Ectodermal cell (in vitro differentiated cells): ENCODE measurements around the gene CNIH3.

ENCODE experiments used
- H3K27ac ChIP-seq: 2 replicates; pipeline ENCODE4 v1.7.0; 2013; ENCODE audit warnings: mild to moderate bottlenecking, low read depth, low read length; ENCODE audit not compliant: insufficient read depth, poor library complexity, severe bottlenecking
- H3K27me3 ChIP-seq: 2 replicates; pipeline ENCODE4 v1.7.0; 2013; ENCODE audit warnings: mild to moderate bottlenecking, low read length; ENCODE audit not compliant: insufficient read depth, control insufficient read depth, poor library complexity, severe bottlenecking
- H3K36me3 ChIP-seq: one replicate; pipeline ENCODE4 v1.7.0; 2013; ENCODE audit warnings: low read length; ENCODE audit not compliant: control insufficient read depth, insufficient read depth
- H3K4me1 ChIP-seq: one replicate; pipeline ENCODE4 v1.7.0; 2013; ENCODE audit warnings: low read length; ENCODE audit not compliant: control insufficient read depth, insufficient read depth
- H3K4me3 ChIP-seq: 2 replicates; pipeline ENCODE4 v1.7.0; 2013; ENCODE audit warnings: low read depth, low read length, control low read depth; ENCODE audit not compliant: insufficient read depth
- H3K9me3 ChIP-seq: 2 replicates; pipeline ENCODE4 v1.7.0; 2013; ENCODE audit warnings: mild to moderate bottlenecking, low read length, moderate library complexity; ENCODE audit not compliant: control insufficient read depth
- WGBS, 2 experiments: methylation state at CpG; one replicate each; pipeline ENCODE4 v1.1.7; 2013; ENCODE audit warnings: missing lambda C conversion rate in 2 of 2; 5-methylcytosine and 5-hydroxymethylcytosine counted together

The CNIH3 gene

DNA sequence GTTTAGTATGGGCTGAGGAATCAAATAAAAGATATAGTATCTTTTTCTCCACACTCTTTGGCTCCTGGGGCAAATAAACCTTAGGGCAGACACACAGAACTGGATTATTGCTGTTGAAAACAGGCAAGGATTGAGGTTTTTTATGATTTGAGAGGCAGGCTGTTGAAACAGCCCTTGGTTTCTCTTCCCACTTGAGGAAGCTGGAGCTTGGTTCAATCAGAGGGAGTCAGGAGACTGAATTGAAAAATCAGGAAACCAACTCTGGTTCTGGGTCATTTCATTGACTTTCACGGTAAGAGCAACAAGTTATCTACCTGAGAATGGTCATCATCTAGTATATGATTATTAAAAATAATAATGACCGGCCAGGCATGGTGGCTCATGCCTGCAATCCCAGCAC is 108.4 kb downstream of the CNIH3 start:
- Histone ChIP-seq H3K4me3 (no peak overlapping the region), H3K36me3 (no peaks in the 10 kb centered on the region), H3K9me3 (no peaks in the 10 kb centered on the region), H3K4me1 (peaks cover 3% of the 10 kb centered on the region), H3K27ac (no peak overlapping the region), H3K27me3 (no peaks in the 10 kb centered on the region)
- WGBS, 2 experiments, result 86 to 88% methylated on average over 2 of the region's 2 CpGs

DNA sequence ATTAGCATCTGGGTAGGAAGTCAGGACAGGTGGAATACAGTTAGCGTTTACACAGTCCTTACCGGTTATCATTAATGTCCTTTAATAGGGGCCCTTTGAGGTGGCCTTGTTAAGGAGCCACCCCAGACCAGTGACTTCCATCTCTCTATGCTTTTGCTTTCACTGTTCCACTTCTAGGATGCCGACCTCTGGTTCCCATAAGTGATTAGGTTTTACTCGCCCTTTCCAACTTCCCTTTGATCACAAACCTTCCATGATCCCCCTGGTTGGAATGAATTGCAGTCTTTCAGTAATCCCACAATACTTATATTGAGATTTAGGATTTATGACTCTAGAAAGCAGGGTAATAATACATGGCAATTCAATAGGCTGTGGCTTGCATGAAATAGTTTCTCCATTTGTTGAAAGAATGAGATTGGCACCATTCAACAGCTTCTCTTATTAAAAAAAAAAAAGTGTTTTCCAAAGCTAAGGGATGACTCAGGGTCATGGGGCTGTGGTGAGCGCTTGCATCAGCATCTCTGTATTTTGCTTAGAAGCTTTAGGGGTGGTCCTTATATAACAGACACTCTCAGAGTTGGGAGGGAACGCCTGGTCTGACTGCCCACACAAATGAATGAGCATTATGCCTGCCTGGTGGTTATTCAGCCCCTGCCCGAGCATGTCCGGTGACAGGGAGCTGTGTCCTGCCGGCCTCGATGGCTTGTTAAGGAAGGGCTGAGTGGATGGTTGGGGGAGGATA is 110.5 kb downstream of the CNIH3 start:
- Histone ChIP-seq H3K9me3 (no peaks in the 10 kb centered on the region), H3K4me3 (no peak overlapping the region), H3K36me3 (no peaks in the 10 kb centered on the region), H3K27ac (no peak overlapping the region), H3K4me1 (peaks cover 3% of the 10 kb centered on the region), H3K27me3 (no peaks in the 10 kb centered on the region)
- 94% methylated on average over 9 to 10 of the region's 10 CpGs for WGBS, 2 experiments

DNA sequence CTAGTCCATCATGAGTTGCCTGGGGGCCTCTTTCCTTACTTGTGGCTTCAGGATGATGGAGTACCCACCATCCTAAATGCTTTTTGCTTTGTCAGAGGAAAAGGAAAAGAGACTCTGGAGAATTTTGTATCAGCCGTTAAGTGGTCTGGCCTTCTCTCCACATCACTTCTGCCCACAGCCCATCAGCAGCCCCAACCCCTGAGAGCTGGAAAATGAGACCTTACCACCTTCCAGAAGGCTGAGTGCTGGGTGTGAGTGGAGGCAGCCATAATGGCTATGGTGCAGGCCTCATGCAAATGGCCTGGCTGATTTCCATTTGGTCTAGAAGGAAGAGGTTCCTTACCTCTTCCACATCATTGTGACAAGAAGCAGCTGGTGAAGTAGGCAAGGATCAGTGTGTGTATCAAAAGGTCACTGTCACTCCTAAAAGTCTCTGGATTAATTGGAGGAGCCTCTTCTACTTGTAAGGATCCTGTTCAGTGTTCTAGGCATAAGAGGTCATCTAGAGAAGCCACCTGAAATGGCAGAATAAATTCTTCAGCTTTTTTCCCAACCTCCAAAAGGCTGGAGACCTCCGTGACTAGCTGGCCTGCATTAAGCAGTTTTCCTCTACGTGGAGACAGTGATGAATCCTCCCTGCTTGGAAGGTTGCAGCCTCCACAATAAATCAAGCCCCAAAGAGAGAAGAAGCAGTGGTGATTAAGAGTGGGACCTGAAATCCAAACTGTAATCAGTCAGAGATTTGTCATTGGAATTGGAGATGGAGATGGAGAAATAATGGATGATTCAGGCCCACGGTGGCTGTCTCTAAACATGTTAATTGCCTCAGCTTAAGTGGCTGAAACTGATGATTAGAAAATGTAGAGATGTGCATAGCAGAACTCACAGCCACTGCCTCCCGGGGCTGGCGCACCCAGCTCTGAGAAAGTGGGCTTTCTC is 111.5 kb downstream of the CNIH3 start:
- Histone ChIP-seq H3K36me3 (no peaks in the 10 kb centered on the region), H3K27me3 (no peaks in the 10 kb centered on the region), H3K9me3 (no peaks in the 10 kb centered on the region), H3K27ac (no peak overlapping the region), H3K4me3 (no peak overlapping the region), H3K4me1 (peaks cover 7% of the 10 kb centered on the region)
- 90 to 92% methylated on average over 5 to 6 of the region's 6 CpGs for WGBS, 2 experiments

DNA sequence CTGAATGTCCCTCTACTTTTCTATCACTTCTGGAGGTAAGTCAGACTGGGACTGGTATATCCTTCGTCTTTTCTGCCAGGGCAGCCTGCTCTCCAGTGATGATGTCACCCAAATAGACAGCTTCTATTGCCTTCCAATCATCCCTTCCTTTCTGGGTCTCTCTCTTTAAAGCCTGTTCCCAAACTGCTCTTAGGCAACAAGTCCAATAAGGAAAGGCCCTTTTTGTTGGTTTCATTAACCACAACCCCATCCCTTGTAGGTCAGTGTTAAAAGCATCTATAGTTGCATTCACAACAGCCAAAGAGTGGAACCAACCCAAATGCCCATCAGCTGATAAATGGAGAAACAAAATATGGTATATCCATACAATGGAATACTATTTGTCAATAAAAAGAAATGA is 114.4 kb downstream of the CNIH3 start:
- Histone ChIP-seq H3K4me3 (no peak overlapping the region), H3K9me3 (no peaks in the 10 kb centered on the region), H3K27ac (no peak overlapping the region), H3K27me3 (no peaks in the 10 kb centered on the region), H3K4me1 (peaks cover 14% of the 10 kb centered on the region), H3K36me3 (no peaks in the 10 kb centered on the region)
- WGBS, 2 experiments, result 88 to 92% methylated on average over 1 of the region's 1 CpG

DNA sequence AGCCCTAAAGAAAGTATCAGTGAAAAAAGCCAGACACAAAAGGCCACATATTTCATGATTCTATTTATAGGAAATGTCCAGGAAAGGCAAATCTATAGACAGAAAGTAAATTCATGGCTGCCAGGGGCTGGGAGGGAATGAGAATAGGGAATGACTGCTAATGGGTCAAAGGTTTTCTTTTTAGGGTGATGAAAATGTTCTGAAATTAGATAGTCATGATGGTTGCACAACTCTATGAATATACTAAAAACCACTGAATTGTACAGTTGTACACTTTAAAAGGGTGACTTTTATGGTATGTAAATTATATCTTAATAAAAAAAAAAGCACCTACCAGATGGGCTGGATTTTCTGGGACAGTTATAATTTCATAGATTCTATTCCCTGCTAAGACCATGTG is 114.8 kb downstream of the CNIH3 start:
- no peaks in the 10 kb centered on the region for H3K27me3 ChIP-seq
- H3K4me3 ChIP-seq, result no peak overlapping the region
- H3K27ac ChIP-seq, result no peak overlapping the region
- H3K36me3 ChIP-seq, result no peaks in the 10 kb centered on the region
- peaks cover 14% of the 10 kb centered on the region for H3K4me1 ChIP-seq
- H3K9me3 ChIP-seq, result no peaks in the 10 kb centered on the region

DNA sequence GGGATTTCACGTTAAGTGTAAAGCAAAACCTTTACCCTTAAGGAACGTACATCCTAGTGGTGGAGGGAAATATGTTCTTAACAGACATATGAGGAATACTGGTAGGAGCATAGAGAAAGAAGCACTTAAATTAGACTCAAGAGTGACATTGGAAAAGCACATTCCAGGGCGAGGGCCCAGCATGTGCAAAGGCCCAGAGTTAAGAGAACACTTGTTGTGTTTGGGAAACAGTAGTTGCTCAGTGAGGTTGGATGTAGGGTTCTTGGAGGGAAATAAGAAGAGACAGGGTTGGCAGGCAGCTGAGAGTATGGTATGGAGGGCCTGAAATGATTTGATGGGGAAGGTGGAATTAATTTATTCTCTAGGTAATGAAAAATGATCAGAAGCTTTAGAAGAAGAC is 115.5 kb downstream of the CNIH3 start:
- Histone ChIP-seq H3K4me3 (no peak overlapping the region), H3K27ac (no peak overlapping the region), H3K4me1 (peaks cover 17% of the 10 kb centered on the region), H3K27me3 (no peaks in the 10 kb centered on the region), H3K36me3 (no peaks in the 10 kb centered on the region), H3K9me3 (no peaks in the 10 kb centered on the region)
- WGBS, 2 experiments, result 84 to 86% methylated on average over 3 of the region's 3 CpGs

DNA sequence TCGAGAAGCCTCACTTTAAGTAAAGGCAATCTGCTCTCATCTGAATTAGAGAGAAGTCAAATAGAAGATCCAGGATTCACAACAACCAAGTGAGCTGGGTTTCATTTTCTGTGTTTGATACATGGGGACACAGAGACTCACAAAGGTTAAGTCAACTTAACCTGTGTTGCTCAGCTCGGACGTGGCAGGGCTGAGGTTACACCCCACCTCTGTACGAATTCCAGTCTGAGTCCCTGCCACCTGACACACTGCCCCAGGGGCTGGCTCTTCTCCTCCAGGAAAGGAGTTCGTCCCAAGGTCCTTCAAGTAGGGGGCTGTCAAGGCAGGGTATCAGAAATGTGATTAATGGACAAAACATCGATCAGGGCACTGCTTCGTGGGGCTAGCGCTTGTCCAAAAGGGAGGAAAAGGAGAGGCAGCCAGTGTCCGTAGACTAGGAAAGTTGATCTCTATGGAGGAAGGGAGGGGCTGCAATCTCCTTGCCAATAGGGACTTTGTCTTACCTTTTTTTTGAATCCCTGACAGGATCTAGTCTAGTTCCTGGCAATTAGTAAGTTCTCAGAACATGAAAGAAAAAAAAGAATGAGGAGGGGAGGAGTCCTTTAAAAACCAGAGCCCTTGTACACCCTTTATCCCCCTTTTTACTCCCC is 116.4 kb downstream of the CNIH3 start:
- H3K4me1 ChIP-seq, result peaks cover 20% of the 10 kb centered on the region
- H3K27me3 ChIP-seq, result no peaks in the 10 kb centered on the region
- no peaks in the 10 kb centered on the region for H3K36me3 ChIP-seq
- H3K27ac ChIP-seq, result no peak overlapping the region
- WGBS, 2 experiments, result 79 to 81% methylated on average over 9 of the region's 9 CpGs
- H3K4me3 ChIP-seq, result no peak overlapping the region
- no peaks in the 10 kb centered on the region for H3K9me3 ChIP-seq

DNA sequence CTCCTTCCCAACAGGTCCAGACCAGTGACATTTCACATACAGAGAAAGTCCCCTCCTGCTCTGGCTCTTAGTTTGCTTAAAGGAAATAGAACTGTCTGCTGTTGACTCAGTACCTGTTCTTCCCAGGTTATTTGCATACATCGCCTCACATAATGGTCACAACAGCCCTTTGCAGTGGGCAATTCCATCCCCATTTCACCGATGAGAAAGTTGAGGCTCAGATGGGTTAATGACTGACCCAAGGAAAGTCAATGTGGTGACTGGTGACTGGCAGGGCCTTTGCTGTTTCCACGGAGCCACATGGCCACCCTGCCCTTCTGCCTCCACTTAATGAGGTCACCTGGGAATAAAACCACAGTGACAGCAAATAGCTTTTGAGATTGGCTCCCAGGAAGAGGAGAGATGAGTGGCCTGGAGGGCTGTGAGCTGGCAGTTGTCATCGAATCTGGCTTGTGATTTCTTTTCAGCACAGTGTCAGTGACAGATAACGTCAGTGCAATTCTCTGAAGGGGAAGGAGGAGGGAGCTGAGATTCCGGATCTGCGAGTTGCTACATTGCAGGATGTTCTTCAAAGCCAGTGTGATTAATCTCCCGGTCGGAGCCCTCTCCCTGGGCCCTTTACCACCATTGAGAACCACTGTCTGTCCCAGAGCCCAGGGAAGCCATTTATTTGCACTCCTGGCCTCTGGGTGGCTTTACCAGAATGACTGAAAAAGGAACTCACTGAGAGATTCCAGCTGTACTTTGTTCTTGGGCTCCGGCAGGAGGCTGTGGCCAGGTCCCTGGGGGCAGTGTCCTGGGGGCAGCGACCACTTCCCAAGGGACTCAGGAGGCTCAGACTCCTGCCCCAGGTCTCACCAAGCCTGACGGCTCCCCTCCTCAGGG is 117.2 kb downstream of the CNIH3 start:
- 47 to 50% methylated on average over 12 of the region's 12 CpGs for WGBS, 2 experiments
- no peaks in the 10 kb centered on the region for H3K36me3 ChIP-seq

DNA sequence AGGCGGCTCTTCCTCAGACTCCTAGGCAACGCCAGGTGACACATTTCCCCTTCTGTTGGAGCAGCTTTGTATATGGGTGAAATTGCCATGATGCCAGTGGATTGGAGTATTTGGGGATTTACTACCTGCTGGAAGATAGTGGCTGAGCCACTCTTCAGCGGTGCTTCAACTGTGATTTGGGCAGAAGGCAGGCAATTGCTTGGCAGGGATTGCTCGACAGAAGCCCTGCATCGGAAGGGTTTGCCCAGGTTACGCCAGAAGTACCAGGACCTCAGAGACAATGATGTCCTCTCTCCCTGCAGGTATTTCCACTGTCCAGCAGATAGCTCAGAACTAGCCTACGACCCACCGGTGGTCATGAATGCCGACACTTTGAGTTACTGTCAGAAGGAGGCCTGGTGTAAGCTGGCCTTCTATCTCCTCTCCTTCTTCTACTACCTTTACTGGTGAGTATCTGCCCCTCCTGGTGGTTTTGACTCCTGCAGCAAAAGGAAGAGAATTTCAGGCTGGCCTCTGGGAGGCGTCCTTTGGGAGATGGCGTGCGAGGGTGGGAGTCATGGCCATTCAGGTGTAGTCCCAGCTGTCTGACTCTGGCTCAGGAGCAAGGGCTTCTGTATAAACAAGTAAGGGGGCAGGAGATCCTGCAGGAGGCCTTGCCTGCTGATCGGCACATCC is 118.3 kb downstream of the CNIH3 start:
- no peaks in the 10 kb centered on the region for H3K9me3 ChIP-seq
- WGBS, 2 experiments, result 92 to 93% methylated on average over 13 of the region's 13 CpGs
- H3K36me3 ChIP-seq, result no peaks in the 10 kb centered on the region
- peaks cover 7% of the 10 kb centered on the region for H3K27me3 ChIP-seq
- no peak overlapping the region for H3K4me3 ChIP-seq
- H3K4me1 ChIP-seq, result peaks cover 23% of the 10 kb centered on the region
- H3K27ac ChIP-seq, result no peak overlapping the region

More for the DNA sequence above, 117.2 kb downstream of the CNIH3 start:
- H3K9me3 ChIP-seq, result no peaks in the 10 kb centered on the region
- no peak overlapping the region for H3K27ac ChIP-seq
- H3K4me1 ChIP-seq, result peaks cover 20% of the 10 kb centered on the region
- H3K4me3 ChIP-seq, result no peak overlapping the region
- H3K27me3 ChIP-seq, result peaks cover 7% of the 10 kb centered on the region
